Liver (tissue), 9 donors: Measurements from ENCODE around the gene ENTPD3. TPM values are rescaled to one million over a fixed set of nuclear protein-coding genes. Genes with fewer than 3 reads are reported as not detected.

ENCODE experiments used
- DNase-seq: peaks from one replicate; pipeline ENCODE4 v3.0.0-alpha.2; 2017; ENCODE audit warnings: low spot score
- H3K27ac ChIP-seq, 2 donors: one replicate each; pipeline ENCODE4 v1.7.0; 2013; ENCODE audit warnings: inconsistent platforms in 2 of 2, low read length in 2 of 2, control low read depth in 1 of 2, low read depth in 1 of 2, mild to moderate bottlenecking in 1 of 2
- H3K27me3 ChIP-seq, 4 donors: one replicate each; pipeline versions ENCODE4 v1.6.1 to v1.7.0; 2013; ENCODE audit warnings: low read length in 3 of 4, inconsistent platforms in 1 of 4, mild to moderate bottlenecking in 1 of 4, moderate library complexity in 1 of 4; ENCODE audit not compliant: control insufficient read depth in 4 of 4, insufficient read depth in 4 of 4
- H3K36me3 ChIP-seq, 4 donors: one replicate each; pipeline versions ENCODE4 v1.6.1 to v1.7.0; 2013; ENCODE audit warnings: low read length in 3 of 4, mild to moderate bottlenecking in 3 of 4, low read depth in 1 of 4, moderate library complexity in 1 of 4; ENCODE audit not compliant: control insufficient read depth in 4 of 4, insufficient read depth in 3 of 4
- H3K4me1 ChIP-seq, 4 donors: one replicate each; pipeline versions ENCODE4 v1.6.1 to v1.7.0; 2013; ENCODE audit warnings: low read length in 3 of 4, mild to moderate bottlenecking in 3 of 4, moderate library complexity in 1 of 4; ENCODE audit not compliant: control insufficient read depth in 4 of 4, insufficient read depth in 4 of 4
- H3K4me3 ChIP-seq, 3 donors: one replicate each; pipeline versions ENCODE4 v1.6.1 to v1.7.0; 2013; ENCODE audit warnings: low read length in 3 of 3, control low read depth in 1 of 3, low read depth in 1 of 3, mild to moderate bottlenecking in 1 of 3
- H3K9ac ChIP-seq, 2 donors: one replicate each; pipeline ENCODE4 v1.7.0; 2013; ENCODE audit warnings: low read length in 2 of 2, mild to moderate bottlenecking in 2 of 2, moderate library complexity in 2 of 2, control low read depth in 1 of 2, low read depth in 1 of 2
- H3K9me3 ChIP-seq, 4 donors: one replicate each; pipeline versions ENCODE4 v1.6.1 to v1.7.0; 2013; ENCODE audit warnings: low read length in 3 of 4; ENCODE audit not compliant: control insufficient read depth in 4 of 4
- EGR1 ChIP-seq, 2 donors: IDR thresholded peaks; 2 replicates each; pipeline ENCODE4 v1.6.1; 2016 to 2018; ENCODE audit warnings: antibody characterized with exemption in 2 of 2, low read depth in 2 of 2
- FOXA2 ChIP-seq: IDR thresholded peaks from 2 replicates; pipeline ENCODE4 v1.6.1; 2016; ENCODE audit warnings: antibody characterized with exemption
- GABPA ChIP-seq, 2 donors: IDR thresholded peaks in 1 of 2; conservative IDR thresholded peaks in 1 of 2; 2 replicates each; pipeline ENCODE4 v1.6.1; 2016; ENCODE audit warnings: antibody characterized with exemption in 2 of 2, mild to moderate bottlenecking in 1 of 2, moderate library complexity in 1 of 2
- HNF4A ChIP-seq, 2 donors: conservative IDR thresholded peaks; 2 replicates each; pipeline ENCODE4 v1.6.1; 2016; ENCODE audit warnings: antibody characterized with exemption in 2 of 2, mild to moderate bottlenecking in 2 of 2
- JUND ChIP-seq, 2 donors: IDR thresholded peaks; 2 replicates each; pipeline ENCODE4 v1.6.1; 2016; ENCODE audit warnings: antibody characterized with exemption in 2 of 2
- RAD21 ChIP-seq, 2 donors: IDR thresholded peaks; 2 replicates each; pipeline ENCODE4 v1.6.1; 2016; ENCODE audit warnings: antibody characterized with exemption in 2 of 2, mild to moderate bottlenecking in 2 of 2
- SP1 ChIP-seq: IDR thresholded peaks from 2 replicates; pipeline ENCODE4 v1.6.1; 2018; ENCODE audit warnings: antibody characterized with exemption, mild to moderate bottlenecking
- TAF1 ChIP-seq: conservative IDR thresholded peaks from 2 replicates; pipeline ENCODE4 v1.6.1; 2016; ENCODE audit warnings: antibody characterized with exemption, mild to moderate bottlenecking
- YY1 ChIP-seq: IDR thresholded peaks from 2 replicates; pipeline ENCODE4 v1.6.1; 2016; ENCODE audit warnings: antibody characterized with exemption, mild to moderate bottlenecking
- WGBS: extraction: QIAGEN DNeasy Blood & Tissue Kit; methylation state at CpG from one replicate; pipeline ENCODE4 v1.1.7; 2013; 5-methylcytosine and 5-hydroxymethylcytosine counted together
- polyA plus RNA-seq, 2 donors: library from polyadenylated mRNA; stranded (reverse) in 1 of 2; unstranded in 1 of 2; fragments of 200-250 nt in 1 of 2; fragments of >200 nt in 1 of 2; fragmentation: Nextera tagmentation in 1 of 2; extraction: Ambion mirVana in 1 of 2; gene quantifications; one replicate each; pipeline versions ENCODE4 v1.2.1 to v1.2.3, GENCODE V29; 2013 to 2015
- total RNA-seq, 2 donors: library from RNA; depleted of rRNA; stranded (reverse); fragments of >200 nt; gene quantifications; one replicate each; pipeline ENCODE4 v1.2.3, GENCODE V29; 2014
- TF ChIP-seq, protein P1 (sequence below): IDR thresholded peaks from 2 replicates; pipeline ENCODE4 v1.6.1; 2016; ENCODE audit warnings: antibody characterized with exemption
- TF ChIP-seq, protein P2 (sequence below): IDR thresholded peaks from 2 replicates; pipeline ENCODE4 v1.6.1; 2016; ENCODE audit warnings: antibody characterized with exemption
- donor health status: healthy.
- donor health status: healthy.
- donor health status: healthy.
- donor health status: healthy.
- donor health status: healthy.

ENTPD3 gene
- total and polyA plus RNA-seq, 4 donors, result 0.08 TPM; not detected in 3

- TF ChIP-seq, protein P1, sequence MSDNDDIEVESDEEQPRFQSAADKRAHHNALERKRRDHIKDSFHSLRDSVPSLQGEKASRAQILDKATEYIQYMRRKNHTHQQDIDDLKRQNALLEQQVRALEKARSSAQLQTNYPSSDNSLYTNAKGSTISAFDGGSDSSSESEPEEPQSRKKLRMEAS, result no peak
Measured at GRCh38 chr3:40437889-40438288, 50.9 kb downstream of the ENTPD3 start (continued).

DNA sequence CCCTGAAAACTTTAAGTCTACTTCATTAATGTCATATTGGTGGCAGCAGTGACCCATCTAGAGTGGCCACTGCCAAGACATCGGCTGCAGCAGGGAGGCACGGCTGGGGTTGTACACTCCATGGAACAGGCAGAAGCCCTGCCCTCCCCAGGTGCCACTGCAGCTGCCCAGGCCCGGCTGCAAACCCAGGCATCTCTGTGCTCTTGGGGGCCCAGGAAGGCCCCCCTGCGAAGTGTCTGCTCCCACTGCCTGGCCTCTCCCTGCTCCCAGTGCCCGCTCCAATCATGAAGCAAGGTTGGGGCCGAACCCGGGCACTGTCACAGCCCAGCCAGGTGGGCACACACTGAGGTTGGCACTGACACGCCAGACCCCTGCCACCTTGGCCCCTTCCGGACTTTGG, 58.1 kb downstream of the ENTPD3 start:
- WGBS, result 94% methylated on average over 9 of the region's 9 CpGs
- Histone ChIP-seq H3K36me3 (peaks cover 0 to 10% (median 8%) of the 10 kb centered on the region in 4 donors), H3K4me1 (no peaks in the 10 kb centered on the region), H3K9me3 (no peaks in the 10 kb centered on the region), H3K27me3 (no peaks in the 10 kb centered on the region), H3K9ac (no peak overlapping the region), H3K4me3 (no peak overlapping the region), H3K27ac (no peak overlapping the region)
- no peak for TF ChIP-seq RAD21 (IDR thresholded peaks at IDR 0.05)
- no peak for TF ChIP-seq FOXA2
- no peak for DNase-seq

GRCh38 chr3:40445880-40446279, 58.9 kb downstream of the ENTPD3 start:
- TF ChIP-seq, protein P1, result no peak
- TF ChIP-seq GABPA (IDR thresholded peaks at IDR 0.05 in 1 of 2, conservative IDR thresholded peaks at IDR 0.05 in 1 of 2), result no peak
- TF ChIP-seq, protein P2, sequence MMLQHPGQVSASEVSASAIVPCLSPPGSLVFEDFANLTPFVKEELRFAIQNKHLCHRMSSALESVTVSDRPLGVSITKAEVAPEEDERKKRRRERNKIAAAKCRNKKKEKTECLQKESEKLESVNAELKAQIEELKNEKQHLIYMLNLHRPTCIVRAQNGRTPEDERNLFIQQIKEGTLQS, result no peak
- TF ChIP-seq YY1, result no peak
- no peak for TF ChIP-seq SP1
- no peak for TF ChIP-seq TAF1

DNA sequence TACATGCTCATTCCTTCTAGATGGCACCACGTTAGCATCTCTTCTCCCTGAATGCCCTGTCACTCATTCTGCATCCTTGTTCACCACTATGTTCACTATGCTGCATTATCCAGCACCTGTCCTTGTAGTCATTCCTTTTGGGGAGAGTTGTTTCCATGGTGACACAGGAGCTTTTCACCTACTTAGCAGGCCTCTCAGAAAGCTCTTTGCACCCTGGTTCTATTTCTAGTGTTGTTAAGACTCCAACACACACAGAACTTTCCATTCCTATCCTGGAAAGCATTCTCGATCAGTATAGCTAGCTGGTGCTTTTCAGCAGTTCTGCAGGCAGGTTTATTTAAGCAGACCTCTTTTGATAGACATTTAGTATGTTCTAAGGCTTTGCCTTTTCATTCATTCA, 63.5 kb downstream of the ENTPD3 start:
- 96% methylated on average over 2 of the region's 2 CpGs for WGBS
- Histone ChIP-seq H3K27me3 (no peaks in the 10 kb centered on the region), H3K27ac (no peak overlapping the region), H3K36me3 (peaks cover 0 to 10% (median 8%) of the 10 kb centered on the region in 4 donors), H3K4me3 (no peak overlapping the region), H3K9me3 (no peaks in the 10 kb centered on the region), H3K4me1 (peaks cover 0 to 22% (median 14%) of the 10 kb centered on the region in 4 donors), H3K9ac (no peak overlapping the region)
- TF ChIP-seq GABPA (IDR thresholded peaks at IDR 0.05 in 1 of 2, conservative IDR thresholded peaks at IDR 0.05 in 1 of 2) (no peak), EGR1 (IDR thresholded peaks at IDR 0.05; ENCODE audit: low read depth in 2 of 2) (no peak), HNF4A (conservative IDR thresholded peaks at IDR 0.05) (no peak), TAF1 (no peak), JUND (IDR thresholded peaks at IDR 0.05) (no peak)
- TF ChIP-seq, protein P1, result no peak
- TF ChIP-seq, protein P2, result no peak
- DNase-seq, result no peak

More at GRCh38 chr3:40445880-40446279, 58.9 kb downstream of the ENTPD3 start:
- WGBS, result 73% methylated on average over 4 of the region's 4 CpGs
- Histone ChIP-seq H3K9me3 (no peaks in the 10 kb centered on the region), H3K4me3 (no peak overlapping the region), H3K4me1 (no peaks in the 10 kb centered on the region), H3K27ac (no peak overlapping the region), H3K9ac (no peak overlapping the region), H3K36me3 (peaks cover 0 to 10% (median 8%) of the 10 kb centered on the region in 4 donors), H3K27me3 (no peaks in the 10 kb centered on the region)
- DNase-seq, result no peak
